ENCODE results near the gene HSP90AB1.

HSP90AB1 gene

GRCh38 chr6:44269921-44270525, 23.1 kb downstream of the HSP90AB1 start, which contains the start of gene TMEM151B:
TMEM151B (plus strand) TSS chr6:44270450; CDS start chr6:44270743, 293 bp downstream.
- DNase-seq: no peak

- DNase-seq: peak; percentile 17
Observed at GRCh38 chr6:44270526-44271405, 23.9 kb downstream of the HSP90AB1 start.

GRCh38 chr6:44271406-44271723, 24.5 kb downstream of the HSP90AB1 start:
- no peak for DNase-seq

GRCh38 chr6:44271914-44272313, 25.0 kb downstream of the HSP90AB1 start:
- DNase-seq: no peak

- no peak for DNase-seq
Observed at GRCh38 chr6:44272529-44272928, 25.6 kb downstream of the HSP90AB1 start.

- DNase-seq: no peak
Observed at GRCh38 chr6:44272999-44273566, 26.2 kb downstream of the HSP90AB1 start.

GRCh38 chr6:44273617-44274016, 26.7 kb downstream of the HSP90AB1 start:
- no peak for DNase-seq

GRCh38 chr6:44275271-44275748, 28.4 kb downstream of the HSP90AB1 start:
- no peak for DNase-seq

- DNase-seq: no peak
Observed at GRCh38 chr6:44275749-44276648, 29.1 kb downstream of the HSP90AB1 start.

GRCh38 chr6:44276667-44277640, 30.1 kb downstream of the HSP90AB1 start:
- no peak for DNase-seq

GRCh38 chr6:44277763-44278162, 30.9 kb downstream of the HSP90AB1 start:
- DNase-seq: no peak

GRCh38 chr6:44278315-44278714, 31.4 kb downstream of the HSP90AB1 start:
- DNase-seq: no peak

GRCh38 chr6:44278774-44279697, 32.1 kb downstream of the HSP90AB1 start:
- DNase-seq: no peak

GRCh38 chr6:44284121-44284520, 37.2 kb downstream of the HSP90AB1 start:
- DNase-seq: no peak

GRCh38 chr6:44284867-44285266, 38.0 kb downstream of the HSP90AB1 start:
- DNase-seq: no peak

GRCh38 chr6:44285552-44286284, 38.8 kb downstream of the HSP90AB1 start:
- no peak for DNase-seq

- no peak for DNase-seq
Observed at GRCh38 chr6:44286285-44286565, 39.3 kb downstream of the HSP90AB1 start.

- DNase-seq: no peak
Observed at GRCh38 chr6:44286747-44287146, 39.8 kb downstream of the HSP90AB1 start.

- DNase-seq: no peak
Observed at GRCh38 chr6:44289726-44290260, 42.9 kb downstream of the HSP90AB1 start.

- no peak for DNase-seq
Observed at GRCh38 chr6:44291841-44292240, 44.9 kb downstream of the HSP90AB1 start.
